ENCODE results near the gene OAT.

- TF ChIP-seq, protein P1, sequence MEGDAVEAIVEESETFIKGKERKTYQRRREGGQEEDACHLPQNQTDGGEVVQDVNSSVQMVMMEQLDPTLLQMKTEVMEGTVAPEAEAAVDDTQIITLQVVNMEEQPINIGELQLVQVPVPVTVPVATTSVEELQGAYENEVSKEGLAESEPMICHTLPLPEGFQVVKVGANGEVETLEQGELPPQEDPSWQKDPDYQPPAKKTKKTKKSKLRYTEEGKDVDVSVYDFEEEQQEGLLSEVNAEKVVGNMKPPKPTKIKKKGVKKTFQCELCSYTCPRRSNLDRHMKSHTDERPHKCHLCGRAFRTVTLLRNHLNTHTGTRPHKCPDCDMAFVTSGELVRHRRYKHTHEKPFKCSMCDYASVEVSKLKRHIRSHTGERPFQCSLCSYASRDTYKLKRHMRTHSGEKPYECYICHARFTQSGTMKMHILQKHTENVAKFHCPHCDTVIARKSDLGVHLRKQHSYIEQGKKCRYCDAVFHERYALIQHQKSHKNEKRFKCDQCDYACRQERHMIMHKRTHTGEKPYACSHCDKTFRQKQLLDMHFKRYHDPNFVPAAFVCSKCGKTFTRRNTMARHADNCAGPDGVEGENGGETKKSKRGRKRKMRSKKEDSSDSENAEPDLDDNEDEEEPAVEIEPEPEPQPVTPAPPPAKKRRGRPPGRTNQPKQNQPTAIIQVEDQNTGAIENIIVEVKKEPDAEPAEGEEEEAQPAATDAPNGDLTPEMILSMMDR (IDR thresholded peaks at IDR 0.05; ENCODE audit: low read length), result no peak
- no peak for TF ChIP-seq EZH2 (optimal IDR thresholded peaks at IDR 0.05; ENCODE audit: low read depth, low read length)
Observed at GRCh38 chr10:124367414-124367813, 51.3 kb downstream of the OAT start.

Measured in MM.1S (cell line).